Suprapubic skin (tissue), 3 donors: Measurements from ENCODE around the gene CAMK1D.

Experiments used
- CTCF ChIP-seq, 2 donors: fragments of 200-600 bp in 1 of 2; fragments of 450-650 bp in 1 of 2; sonication (generic) in 1 of 2; IDR thresholded peaks; one replicate each; pipeline ENCODE4 v1.5.1; 2016 to 2019; ENCODE audit warnings: antibody characterized with exemption in 2 of 2, mild to moderate bottlenecking in 1 of 2, moderate library complexity in 1 of 2
- EP300 ChIP-seq: sonication (generic); formaldehyde crosslinking; IDR thresholded peaks from one replicate; pipeline ENCODE4 v1.6.1; 2017; ENCODE audit warnings: antibody characterized with exemption

DNA sequence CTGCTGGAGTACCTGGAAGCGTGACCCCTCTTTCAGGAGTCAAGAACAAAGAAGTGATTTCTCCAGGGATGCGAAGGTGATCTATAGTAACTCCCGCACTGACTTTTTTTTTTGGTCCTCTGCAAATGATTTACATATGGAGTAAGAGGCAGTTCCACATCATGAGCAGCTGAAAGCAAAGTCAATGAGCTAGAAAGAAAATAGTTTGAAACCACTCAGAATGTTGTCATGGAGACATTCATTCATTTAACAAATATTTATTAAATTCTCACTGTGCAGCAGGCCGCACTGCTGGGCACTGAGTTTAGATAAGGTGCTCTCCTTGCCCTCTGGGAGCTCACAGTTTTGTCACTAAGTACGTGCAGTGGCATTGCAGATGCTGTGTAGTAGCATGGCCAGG is 206.7 kb downstream of the CAMK1D start:
- TF ChIP-seq EP300 (no peak), CTCF (IDR thresholded peaks at IDR 0.05) (no peak)
